T-helper 1 cell treated with Interleukin-12 subunit alpha and Interleukin-12 subunit beta and Interleukin-4 antibody, amounts not matched to agents 30 ng/mL and 1 ng/mL, for 36 hours (primary cell): ENCODE results near the gene ZNF682. TPM values are rescaled to one million over a fixed set of nuclear protein-coding genes. Genes with fewer than 3 reads are reported as not detected.
"Not testable (repeated sequence)": the region's sequence is repeated elsewhere in the genome, so short reads cannot be mapped to it uniquely, and the experiment has no call there.

ENCODE experiments used
- intact Hi-C: fragments of 100-400 bp; cut with micrococcal nuclease; formaldehyde crosslinking; loops from one replicate; pipeline ENCODE4 v1.15.1; 2024
- total RNA-seq: library from RNA; stranded (reverse); gene quantifications from 2 replicates; pipeline ENCODE4 v1.2.3, GENCODE V29; 2022

ZNF682 gene
- 4.8 and 6.6 TPM in 2 replicates for total RNA-seq

DNA sequence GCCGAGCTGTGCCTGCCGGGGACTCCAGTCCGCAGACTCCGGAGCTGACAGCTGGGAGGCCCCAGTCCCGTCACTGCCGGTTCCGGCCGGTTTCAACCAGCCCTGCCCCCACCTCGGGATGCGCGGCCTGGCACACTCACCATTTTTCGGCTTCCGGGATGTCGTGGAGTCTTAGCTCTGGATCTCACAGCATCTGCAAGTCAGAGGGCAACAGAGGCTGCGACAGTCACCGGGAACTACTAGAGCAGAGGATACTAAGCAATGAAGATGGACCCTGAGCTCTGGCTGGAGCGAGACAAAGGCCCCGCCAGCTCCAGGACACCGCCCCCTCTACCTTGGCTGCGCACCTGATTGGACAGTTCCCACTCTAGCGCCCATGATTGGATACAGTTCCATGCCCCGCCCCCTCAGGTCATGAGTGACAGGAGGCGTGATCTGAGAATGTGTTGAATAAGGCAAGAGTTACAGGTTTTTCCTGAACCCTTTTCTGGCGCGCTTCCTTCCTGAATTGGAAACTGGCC, at the start of gene ZNF682:
Gene ZNF682, minus strand, starts transcription at position 303 of the 521 bp plus-strand sequence. Its CDS starts 160 bp downstream, at position 143.
- intact Hi-C loops: loop anchor here (1.0 to 5.0 kb wide), 9 partner anchors 13 to 1103 kb away; partner anchors contain the start of genes ZNF430, ZNF431, ZNF486 and ZNF66

DNA sequence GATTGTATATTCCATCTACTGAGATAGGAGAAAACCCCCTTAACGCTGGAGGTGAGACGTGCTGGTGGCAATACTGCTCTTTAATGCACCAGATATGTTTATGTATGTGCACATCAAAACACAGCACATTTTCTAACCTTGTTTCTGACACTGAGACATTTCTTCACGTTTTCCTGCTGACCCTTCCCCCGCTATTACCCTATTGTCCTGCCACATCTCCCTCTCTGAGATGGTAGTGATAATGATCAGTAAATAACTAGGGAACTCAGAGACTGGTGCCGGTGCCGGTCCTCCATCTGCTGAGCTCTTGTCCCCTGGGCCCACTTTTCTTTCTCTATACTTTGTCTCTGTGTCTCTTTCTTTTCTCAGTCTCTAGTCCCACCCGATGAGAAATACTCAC, 43.6 kb upstream of the ZNF682 start:
- intact Hi-C loops: not testable (repeated sequence)

DNA sequence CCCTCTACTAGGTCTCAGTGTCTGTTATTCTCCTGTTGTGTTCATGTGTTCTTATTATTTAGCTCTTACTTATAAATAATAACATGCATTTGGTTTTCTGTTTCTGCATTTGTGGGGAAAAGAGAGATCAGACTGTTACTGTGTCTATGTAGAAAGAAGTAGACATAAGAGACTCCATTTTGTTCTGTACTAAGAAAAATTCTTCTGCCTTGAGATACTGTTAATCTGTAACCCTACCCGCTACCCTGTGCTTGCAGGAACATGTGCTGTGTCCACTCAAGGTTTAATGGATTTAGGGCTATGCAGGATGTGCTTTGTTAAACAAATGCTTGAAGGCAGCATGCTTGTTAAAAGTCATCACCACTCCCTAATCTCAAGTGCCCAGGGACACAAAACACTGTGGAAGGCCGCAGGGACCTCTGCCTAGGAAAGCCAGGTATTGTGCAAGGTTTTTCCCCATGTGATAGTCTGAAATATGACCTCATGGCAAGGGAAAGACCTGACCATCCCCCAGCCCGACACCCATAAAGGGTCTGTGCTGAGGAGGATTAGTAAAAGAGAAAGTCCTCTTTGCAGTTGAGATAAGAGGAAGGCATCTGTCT, 43.0 kb upstream of the ZNF682 start:
- intact Hi-C loops: not testable (repeated sequence)

DNA sequence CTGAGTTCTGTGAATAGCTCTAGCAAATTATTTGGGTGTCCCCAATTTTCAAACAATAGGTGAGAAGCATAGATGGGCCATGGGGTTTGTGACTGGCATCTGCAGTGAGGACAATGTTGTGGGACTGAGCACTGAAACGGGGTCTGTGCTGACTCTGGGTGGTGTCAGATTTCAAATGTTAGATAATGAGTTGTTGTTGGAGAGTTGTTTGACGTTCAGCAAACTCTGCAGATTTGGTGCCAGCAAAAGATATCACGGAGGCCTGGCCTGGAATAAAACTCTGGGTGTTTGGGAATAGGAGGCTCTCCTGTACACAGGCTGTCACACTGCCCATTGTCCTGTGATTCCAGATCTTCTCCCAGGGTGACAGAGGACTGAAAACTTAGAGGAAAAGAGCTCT, 41.4 kb upstream of the ZNF682 start:
- intact Hi-C loops: no loop called here

DNA sequence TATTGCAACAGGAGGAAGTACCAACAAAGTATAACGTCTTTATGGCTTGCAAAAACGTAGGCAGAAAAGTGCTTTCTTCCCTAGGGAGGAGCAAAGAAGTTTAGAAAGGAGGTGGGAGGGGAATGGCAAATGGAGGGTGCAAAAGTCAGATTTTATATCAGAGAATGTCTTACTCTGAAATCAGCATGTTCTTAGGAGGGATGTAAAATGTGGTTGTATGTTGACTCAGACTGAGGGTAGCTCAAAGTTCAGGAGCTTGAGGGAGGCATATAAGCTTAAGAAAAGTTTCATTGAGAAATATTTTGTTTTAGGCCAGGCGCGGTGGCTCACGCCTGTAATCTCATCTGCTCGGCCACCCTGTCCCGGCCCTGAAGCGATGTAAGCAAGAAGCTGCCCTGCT, 40.2 kb upstream of the ZNF682 start:
- intact Hi-C loops: no loop called here

GRCh38 chr19:20078581-20079031, 39.3 kb upstream of the ZNF682 start:
- intact Hi-C loops: no loop called here

GRCh38 chr19:20077791-20078463, 38.6 kb upstream of the ZNF682 start, which contains the start of gene ZNF90:
ZNF90 (plus strand) TSS chr19:20078000; CDS start chr19:20078133, 133 bp downstream.
- intact Hi-C loops: loop anchor here (1.0 kb wide), 1 partner anchor 39 kb away; the partner anchor contains the start of gene ZNF682

DNA sequence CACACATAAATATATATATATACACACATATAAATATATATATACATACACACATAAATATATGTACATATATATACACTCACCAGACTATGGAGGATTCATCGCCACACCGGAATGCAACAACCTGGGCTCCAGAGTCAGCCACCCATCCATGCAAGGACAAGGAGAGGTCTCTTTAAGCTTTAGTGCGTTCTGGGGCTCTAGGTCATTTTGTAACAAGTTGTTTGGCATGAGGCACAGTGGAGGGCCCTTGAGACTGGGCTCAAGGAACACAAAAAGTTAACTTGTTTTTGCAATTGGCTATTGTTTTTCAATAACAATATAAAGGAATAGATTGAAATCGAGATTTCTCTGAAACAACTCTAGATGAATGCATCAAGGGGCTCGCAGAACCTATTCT, 33.6 kb upstream of the ZNF682 start:
- intact Hi-C loops: no loop called here

DNA sequence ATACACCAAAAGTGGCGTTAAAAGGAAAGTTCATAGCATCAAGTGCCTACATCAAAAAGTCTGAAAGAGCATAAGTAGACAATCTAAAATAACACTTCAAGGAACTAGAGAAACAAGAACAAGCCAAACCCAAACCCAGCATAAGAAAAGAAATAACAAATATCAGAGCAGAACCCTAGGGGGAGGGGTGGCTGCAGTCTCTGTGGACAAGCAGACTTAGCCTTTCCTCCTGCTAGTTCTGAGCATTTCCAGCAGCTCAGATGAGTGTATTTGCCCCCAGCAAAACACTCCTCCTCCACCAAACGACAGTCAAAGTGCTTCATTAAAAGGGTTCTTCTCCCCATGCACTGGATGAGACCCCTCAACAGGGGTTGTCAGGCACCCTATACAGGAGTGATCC, 31.4 kb upstream of the ZNF682 start:
- intact Hi-C loops: no loop called here

- intact Hi-C loops: not testable (repeated sequence)
Measured at GRCh38 chr19:20068559-20068958, 29.3 kb upstream of the ZNF682 start.

DNA sequence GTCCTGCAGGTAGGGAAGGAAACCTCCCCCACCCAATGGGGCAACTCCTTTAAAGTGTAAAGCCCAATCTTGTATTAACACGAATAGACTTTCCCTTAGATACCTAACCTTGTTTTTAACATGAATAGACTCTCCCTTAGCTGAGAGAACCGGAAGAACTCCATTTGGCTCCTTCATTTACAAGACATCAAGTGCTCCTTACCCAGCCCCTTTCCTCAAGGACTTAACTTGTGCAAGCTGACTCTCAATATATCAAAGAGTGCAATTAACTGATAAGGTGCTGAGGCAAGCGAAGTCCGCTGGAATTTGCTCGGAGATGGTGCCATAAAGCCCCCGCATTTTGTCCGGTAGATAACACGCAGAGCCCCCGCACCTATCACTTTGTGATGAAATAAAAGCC, 28.6 kb upstream of the ZNF682 start:
- intact Hi-C loops: no loop called here

DNA sequence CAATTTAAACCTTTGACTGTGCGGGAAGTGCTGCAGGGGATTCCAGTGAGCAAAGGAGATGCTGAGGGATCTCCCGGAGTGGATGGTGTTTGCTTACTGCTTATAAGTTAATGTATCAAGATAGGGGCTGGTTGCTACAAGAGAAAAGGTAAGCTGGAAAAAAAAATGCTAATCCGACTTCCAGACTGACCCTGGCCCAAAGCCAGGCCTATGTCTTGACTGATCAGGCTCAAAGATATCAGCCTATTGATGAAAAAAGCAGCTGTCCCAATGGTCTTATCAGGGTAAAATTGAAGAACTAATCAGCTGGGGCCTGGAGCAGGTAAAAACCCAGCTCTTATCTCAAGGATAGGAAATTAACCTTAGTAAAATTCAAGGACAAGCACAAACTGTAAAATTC, 27.6 kb upstream of the ZNF682 start:
- intact Hi-C loops: no loop called here

DNA sequence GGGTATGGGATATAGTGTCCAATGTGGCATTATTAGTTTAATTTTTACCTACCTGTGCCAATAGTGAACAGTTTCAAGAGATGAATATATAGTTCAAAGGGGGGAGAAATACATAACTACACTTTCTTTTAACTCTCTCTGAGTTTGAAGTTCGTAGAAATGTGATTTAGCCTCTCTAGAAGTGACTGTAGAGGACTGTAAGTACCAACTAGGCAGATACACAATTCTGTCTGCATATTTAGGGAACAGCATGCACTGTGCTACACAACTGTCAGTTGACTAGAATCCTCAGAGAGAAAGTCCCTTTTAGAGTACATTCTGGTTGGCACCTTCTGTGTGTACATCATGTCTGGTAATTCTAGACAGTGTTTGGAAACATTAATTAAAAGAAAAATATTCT, 21.0 kb upstream of the ZNF682 start:
- intact Hi-C loops: no loop called here

DNA sequence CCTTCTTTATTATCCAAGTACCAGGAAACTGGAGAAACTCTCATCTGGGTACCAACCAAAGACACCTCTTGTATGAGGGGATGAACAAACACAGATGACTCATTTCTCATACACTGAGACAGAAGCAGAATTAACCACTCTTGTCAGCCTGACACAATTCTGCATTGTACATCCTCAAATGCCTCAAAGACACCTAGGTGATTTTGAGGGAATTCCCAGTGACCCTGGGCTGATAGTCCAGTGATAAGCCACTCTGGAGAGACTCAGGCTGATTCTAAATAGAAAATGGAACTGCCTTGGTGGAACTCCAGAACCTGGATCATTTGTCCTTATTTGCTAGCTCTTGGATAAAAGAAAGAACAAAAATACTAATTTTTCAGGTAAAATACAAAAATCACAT, 19.4 kb upstream of the ZNF682 start:
- intact Hi-C loops: not testable (repeated sequence)

GRCh38 chr19:20051841-20052768, 12.8 kb upstream of the ZNF682 start:
- intact Hi-C loops: loop anchor here (1.0 kb wide), 1 partner anchor 13 kb away; the partner anchor contains the start of gene ZNF682

GRCh38 chr19:20045742-20046141, 6.4 kb upstream of the ZNF682 start:
- intact Hi-C loops: not testable (repeated sequence)

- intact Hi-C loops: no loop called here
Measured at GRCh38 chr19:20044663-20045062, 5.4 kb upstream of the ZNF682 start.

GRCh38 chr19:20038358-20039202, 725 bp downstream of the ZNF682 start:
- intact Hi-C loops: loop anchor here (1.0 to 5.0 kb wide), 9 partner anchors 14 to 1104 kb away; partner anchors contain the start of genes ZNF430, ZNF431, ZNF486 and ZNF66

- intact Hi-C loops: loop anchor here (5.0 kb wide), 2 partner anchors 386 to 1106 kb away; partner anchors contain the start of gene ZNF431
Measured at GRCh38 chr19:20035935-20036334, 3.4 kb downstream of the ZNF682 start.

DNA sequence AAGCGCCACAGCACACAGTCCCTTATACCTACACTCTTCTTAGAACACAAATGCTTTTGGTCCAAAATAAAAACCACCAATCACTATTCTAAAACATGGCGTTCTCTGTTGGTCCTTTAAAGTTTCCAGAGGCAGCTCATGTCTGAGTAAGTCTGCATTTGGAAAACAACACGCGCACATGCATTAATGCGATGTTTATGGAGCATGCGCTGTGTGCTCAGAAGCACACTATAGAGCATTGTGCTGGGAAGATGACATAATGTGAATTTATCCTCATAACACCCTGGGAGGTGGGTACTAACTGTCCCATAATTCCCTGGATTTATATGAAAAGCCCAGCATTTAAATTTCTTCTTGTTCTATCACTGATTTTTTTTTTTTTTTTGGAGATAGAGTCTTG, 10.7 kb downstream of the ZNF682 start:
- intact Hi-C loops: no loop called here
